Measurements from ENCODE around the gene NR2F1-AS1. TPM values are rescaled to one million over a fixed set of nuclear protein-coding genes. Genes with fewer than 3 reads are reported as not detected.

Gene NR2F1-AS1
- polyA plus RNA-seq, 1 donor (not counting 4 experiments of a cell fraction or from before 2014, with no cell fraction given): 0.25 TPM

DNA sequence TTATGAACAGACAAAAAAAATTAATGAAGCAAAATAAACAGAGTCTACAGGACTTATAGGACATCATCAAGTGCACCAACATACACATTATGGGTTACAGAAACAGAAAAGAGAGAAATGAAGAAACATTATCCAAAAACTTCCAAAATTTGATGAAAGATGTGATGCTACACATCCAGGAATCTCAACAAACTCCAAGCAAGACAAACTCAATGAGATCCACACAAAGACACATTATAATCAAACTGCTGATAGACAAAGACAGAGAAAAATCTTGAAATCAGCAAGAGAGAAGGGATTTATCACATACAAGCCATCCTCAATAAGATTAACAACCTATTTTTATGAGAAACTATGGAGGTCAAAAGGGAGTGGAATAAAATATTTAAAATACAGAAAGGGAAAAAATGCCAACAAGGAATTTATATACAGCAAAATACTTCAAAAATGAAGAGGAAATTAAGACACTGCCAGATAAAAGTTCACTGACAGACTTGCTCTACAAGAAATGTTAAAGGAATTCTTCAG, 101.0 kb downstream of the NR2F1-AS1 start:
- no peak overlapping the region for H3K27ac ChIP-seq (ENCODE audit: control insufficient read depth, insufficient read depth, low read length)
- no peak overlapping the region for H3K4me3 ChIP-seq (ENCODE audit: control insufficient read depth in 2 of 3, extremely low read depth in 1 of 3, insufficient read depth in 2 of 3, low read depth in 1 of 3, low read length in 3 of 3)
- FAIRE-seq (no peak), DNase-seq (ENCODE audit: low read depth, low spot score) (no peak)
- dilution Hi-C loops (cut with MboI; ENCODE audit: extremely low pct_ligation_motif_present, low sequenced_read_pairs): no loop called here
- no peaks in the 10 kb centered on the region for H3K79me2 ChIP-seq (ENCODE audit: control insufficient read depth, insufficient read depth, low read length)
- H3K4me1 ChIP-seq (ENCODE audit: control insufficient read depth, extremely low read depth, insufficient read depth, low read length): no peaks in the 10 kb centered on the region
- no peaks in the 10 kb centered on the region for H4K20me1 ChIP-seq (ENCODE audit: control insufficient read depth, extremely low read depth, insufficient read depth, low read length)
- no peak overlapping the region for H2AFZ ChIP-seq (ENCODE audit: control insufficient read depth, low read length)
- H3K27me3 ChIP-seq (ENCODE audit: control insufficient read depth, extremely low read depth, insufficient read depth, low read length): no peaks in the 10 kb centered on the region
- no peaks in the 10 kb centered on the region for H3K9me1 ChIP-seq (ENCODE audit: control insufficient read depth, extremely low read depth, insufficient read depth, low read length)
- no peak for TF ChIP-seq EZH2 (IDR thresholded peaks at IDR 0.05; ENCODE audit: low read length)
- TF ChIP-seq, protein P1, sequence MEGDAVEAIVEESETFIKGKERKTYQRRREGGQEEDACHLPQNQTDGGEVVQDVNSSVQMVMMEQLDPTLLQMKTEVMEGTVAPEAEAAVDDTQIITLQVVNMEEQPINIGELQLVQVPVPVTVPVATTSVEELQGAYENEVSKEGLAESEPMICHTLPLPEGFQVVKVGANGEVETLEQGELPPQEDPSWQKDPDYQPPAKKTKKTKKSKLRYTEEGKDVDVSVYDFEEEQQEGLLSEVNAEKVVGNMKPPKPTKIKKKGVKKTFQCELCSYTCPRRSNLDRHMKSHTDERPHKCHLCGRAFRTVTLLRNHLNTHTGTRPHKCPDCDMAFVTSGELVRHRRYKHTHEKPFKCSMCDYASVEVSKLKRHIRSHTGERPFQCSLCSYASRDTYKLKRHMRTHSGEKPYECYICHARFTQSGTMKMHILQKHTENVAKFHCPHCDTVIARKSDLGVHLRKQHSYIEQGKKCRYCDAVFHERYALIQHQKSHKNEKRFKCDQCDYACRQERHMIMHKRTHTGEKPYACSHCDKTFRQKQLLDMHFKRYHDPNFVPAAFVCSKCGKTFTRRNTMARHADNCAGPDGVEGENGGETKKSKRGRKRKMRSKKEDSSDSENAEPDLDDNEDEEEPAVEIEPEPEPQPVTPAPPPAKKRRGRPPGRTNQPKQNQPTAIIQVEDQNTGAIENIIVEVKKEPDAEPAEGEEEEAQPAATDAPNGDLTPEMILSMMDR (optimal IDR thresholded peaks at IDR 0.05 in 1 of 3, IDR thresholded peaks at IDR 0.05 in 1 of 3, conservative IDR thresholded peaks at IDR 0.05 in 1 of 3; ENCODE audit: extremely low read depth in 1 of 3, insufficient read depth in 2 of 3, low read length in 3 of 3): no peak
- no peak overlapping the region for H3K9ac ChIP-seq (ENCODE audit: control insufficient read depth, extremely low read depth, insufficient read depth, low read length)
- H3K36me3 ChIP-seq (ENCODE audit: control insufficient read depth in 2 of 2, extremely low read depth in 1 of 2, insufficient read depth in 2 of 2, low read length in 2 of 2): no peaks in the 10 kb centered on the region
- no peak overlapping the region for H3K4me2 ChIP-seq (ENCODE audit: control insufficient read depth, extremely low read depth, insufficient read depth, low read depth, low read length)
- H3K9me3 ChIP-seq (ENCODE audit: control insufficient read depth, low read depth, low read length): no peaks in the 10 kb centered on the region

DNA sequence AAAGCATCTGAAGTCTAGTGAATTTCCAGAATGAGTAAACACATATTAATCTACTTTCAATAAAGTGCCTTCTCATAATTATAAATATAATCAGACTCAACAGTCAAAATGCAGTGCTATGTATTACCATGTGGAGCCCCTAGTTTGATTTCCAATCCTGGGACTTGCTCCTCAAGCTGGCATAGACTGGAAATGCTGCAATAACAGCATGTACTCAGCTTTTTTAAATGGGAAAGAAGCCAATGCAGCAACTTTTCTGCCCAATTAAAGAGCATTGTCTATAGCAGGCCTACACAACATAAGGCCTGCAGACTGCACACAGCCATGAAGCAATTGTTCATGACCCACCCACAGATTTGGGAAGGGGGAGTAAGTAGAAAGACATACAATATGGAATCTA, 103.2 kb downstream of the NR2F1-AS1 start:
- H4K20me1 ChIP-seq (ENCODE audit: control insufficient read depth, extremely low read depth, insufficient read depth, low read length): no peaks in the 10 kb centered on the region
- no peak for TF ChIP-seq EZH2 (IDR thresholded peaks at IDR 0.05; ENCODE audit: low read length)
- TF ChIP-seq, protein P1 (optimal IDR thresholded peaks at IDR 0.05 in 1 of 3, IDR thresholded peaks at IDR 0.05 in 1 of 3, conservative IDR thresholded peaks at IDR 0.05 in 1 of 3; ENCODE audit: extremely low read depth in 1 of 3, insufficient read depth in 2 of 3, low read length in 3 of 3): no peak
- no peaks in the 10 kb centered on the region for H3K4me1 ChIP-seq (ENCODE audit: control insufficient read depth, extremely low read depth, insufficient read depth, low read length)
- dilution Hi-C loops (cut with MboI; ENCODE audit: extremely low pct_ligation_motif_present, low sequenced_read_pairs): no loop called here
- H2AFZ ChIP-seq (ENCODE audit: control insufficient read depth, low read length): no peak overlapping the region
- H3K36me3 ChIP-seq (ENCODE audit: control insufficient read depth in 2 of 2, extremely low read depth in 1 of 2, insufficient read depth in 2 of 2, low read length in 2 of 2): no peaks in the 10 kb centered on the region
- DNase-seq (ENCODE audit: low read depth, low spot score): no peak
- H3K9me1 ChIP-seq (ENCODE audit: control insufficient read depth, extremely low read depth, insufficient read depth, low read length): no peaks in the 10 kb centered on the region
- no peak overlapping the region for H3K27ac ChIP-seq (ENCODE audit: control insufficient read depth, insufficient read depth, low read length)
- H3K9me3 ChIP-seq (ENCODE audit: control insufficient read depth, low read depth, low read length): no peaks in the 10 kb centered on the region
- no peak overlapping the region for H3K4me3 ChIP-seq (ENCODE audit: control insufficient read depth in 2 of 3, extremely low read depth in 1 of 3, insufficient read depth in 2 of 3, low read depth in 1 of 3, low read length in 3 of 3)
- H3K9ac ChIP-seq (ENCODE audit: control insufficient read depth, extremely low read depth, insufficient read depth, low read length): no peak overlapping the region
- no peaks in the 10 kb centered on the region for H3K27me3 ChIP-seq (ENCODE audit: control insufficient read depth, extremely low read depth, insufficient read depth, low read length)
- H3K79me2 ChIP-seq (ENCODE audit: control insufficient read depth, insufficient read depth, low read length): no peaks in the 10 kb centered on the region
- H3K4me2 ChIP-seq (ENCODE audit: control insufficient read depth, extremely low read depth, insufficient read depth, low read depth, low read length): no peak overlapping the region
- no peak for FAIRE-seq

Data from keratinocyte (primary cell).